Glomerular visceral epithelial cell (primary cell): ENCODE measurements around the gene RAPGEFL1.
"Not testable (repeated sequence)": the region's sequence is repeated elsewhere in the genome, so short reads cannot be mapped to it uniquely, and the experiment has no call there.

Experiments
- DNase-seq: peaks from one replicate; pipeline ENCODE4 v3.0.0-alpha.2; 2016; ENCODE audit errors: extremely low spot score

The RAPGEFL1 gene

GRCh38 chr17:40209404-40210093 is 32.3 kb downstream of the RAPGEFL1 start:
- DNase-seq = no peak

GRCh38 chr17:40213914-40214313 is 36.6 kb downstream of the RAPGEFL1 start:
- DNase-seq = not testable (repeated sequence)

- no peak for DNase-seq
Observed at GRCh38 chr17:40218006-40218739, 40.9 kb downstream of the RAPGEFL1 start.

- peak; percentile 98 for DNase-seq
Observed at GRCh38 chr17:40218740-40219593, 41.7 kb downstream of the RAPGEFL1 start, which contains the start of gene WIPF2. Gene WIPF2, plus strand, starts transcription at chr17:40219304. Its CDS starts 37,156 bp downstream, at chr17:40256460.

GRCh38 chr17:40219594-40220338 is 42.5 kb downstream of the RAPGEFL1 start:
- DNase-seq = peak; percentile 71

- DNase-seq = no peak
Observed at GRCh38 chr17:40224718-40225550, 47.7 kb downstream of the RAPGEFL1 start.

- not testable (repeated sequence) for DNase-seq
Observed at GRCh38 chr17:40229146-40229545, 51.9 kb downstream of the RAPGEFL1 start.

GRCh38 chr17:40230670-40231069 is 53.4 kb downstream of the RAPGEFL1 start:
- no peak for DNase-seq

- not testable (repeated sequence) for DNase-seq
Observed at GRCh38 chr17:40231928-40232327, 54.7 kb downstream of the RAPGEFL1 start.

- DNase-seq = no peak
Observed at GRCh38 chr17:40241252-40241834, 64.1 kb downstream of the RAPGEFL1 start.

- DNase-seq = no peak
Observed at GRCh38 chr17:40242774-40243173, 65.5 kb downstream of the RAPGEFL1 start.

GRCh38 chr17:40243761-40244160 is 66.5 kb downstream of the RAPGEFL1 start:
- DNase-seq = no peak

- no peak for DNase-seq
Observed at GRCh38 chr17:40244255-40244654, 67.0 kb downstream of the RAPGEFL1 start.
